ENCODE results near the gene FRAS1. TPM values are rescaled to one million over a fixed set of nuclear protein-coding genes. Genes with fewer than 3 reads are reported as not detected.

FRAS1 gene
- total and polyA plus RNA-seq, 12 donors: 0.20 to 2.3 (median 0.84) TPM

DNA sequence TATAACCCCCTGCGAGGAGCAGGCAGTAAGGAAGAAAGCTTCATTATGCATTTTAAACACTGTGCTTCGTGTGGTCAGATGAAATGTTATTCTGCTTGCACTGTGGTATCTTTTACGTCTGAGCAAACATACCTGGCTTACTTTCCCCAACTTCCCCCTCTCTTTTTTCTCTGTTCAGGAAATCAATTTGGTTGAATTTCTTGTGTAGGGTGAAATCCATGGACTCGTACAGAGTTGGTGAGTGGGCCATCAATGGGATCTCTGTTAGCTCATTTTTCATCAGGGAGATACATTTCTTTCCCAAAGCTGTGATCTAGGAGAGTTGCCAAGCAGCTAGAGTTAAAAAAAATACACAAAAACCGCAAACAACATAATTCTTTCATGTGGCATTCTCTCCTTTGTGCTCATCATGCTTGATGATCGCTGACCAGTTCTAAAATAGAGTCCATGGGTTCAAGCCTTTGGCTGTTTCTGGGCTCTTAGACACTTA, 98.5 kb downstream of the FRAS1 start:
- no peaks in the 10 kb centered on the region for H3K36me3 ChIP-seq (replicated peaks in 1 of 2)
- H3K9me3 ChIP-seq (replicated peaks in 1 of 3): no peaks in the 10 kb centered on the region
- no peak for TF ChIP-seq POLR2A (IDR thresholded peaks at IDR 0.05)
- TF ChIP-seq, protein P1, sequence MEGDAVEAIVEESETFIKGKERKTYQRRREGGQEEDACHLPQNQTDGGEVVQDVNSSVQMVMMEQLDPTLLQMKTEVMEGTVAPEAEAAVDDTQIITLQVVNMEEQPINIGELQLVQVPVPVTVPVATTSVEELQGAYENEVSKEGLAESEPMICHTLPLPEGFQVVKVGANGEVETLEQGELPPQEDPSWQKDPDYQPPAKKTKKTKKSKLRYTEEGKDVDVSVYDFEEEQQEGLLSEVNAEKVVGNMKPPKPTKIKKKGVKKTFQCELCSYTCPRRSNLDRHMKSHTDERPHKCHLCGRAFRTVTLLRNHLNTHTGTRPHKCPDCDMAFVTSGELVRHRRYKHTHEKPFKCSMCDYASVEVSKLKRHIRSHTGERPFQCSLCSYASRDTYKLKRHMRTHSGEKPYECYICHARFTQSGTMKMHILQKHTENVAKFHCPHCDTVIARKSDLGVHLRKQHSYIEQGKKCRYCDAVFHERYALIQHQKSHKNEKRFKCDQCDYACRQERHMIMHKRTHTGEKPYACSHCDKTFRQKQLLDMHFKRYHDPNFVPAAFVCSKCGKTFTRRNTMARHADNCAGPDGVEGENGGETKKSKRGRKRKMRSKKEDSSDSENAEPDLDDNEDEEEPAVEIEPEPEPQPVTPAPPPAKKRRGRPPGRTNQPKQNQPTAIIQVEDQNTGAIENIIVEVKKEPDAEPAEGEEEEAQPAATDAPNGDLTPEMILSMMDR (IDR thresholded peaks at IDR 0.05): no peak
- no peaks in the 10 kb centered on the region for H3K4me1 ChIP-seq (replicated peaks in 1 of 2)
- 44 to 57% (median 52%) methylated on average over 6 of the region's 6 CpGs for WGBS, 4 donors
- H3K27ac ChIP-seq: no peak overlapping the region
- DNase-seq: no peak
- no peaks in the 10 kb centered on the region for H3K27me3 ChIP-seq
- H3K4me3 ChIP-seq: no peak overlapping the region
- intact Hi-C loops (cut with DNase I): no loop called here

DNA sequence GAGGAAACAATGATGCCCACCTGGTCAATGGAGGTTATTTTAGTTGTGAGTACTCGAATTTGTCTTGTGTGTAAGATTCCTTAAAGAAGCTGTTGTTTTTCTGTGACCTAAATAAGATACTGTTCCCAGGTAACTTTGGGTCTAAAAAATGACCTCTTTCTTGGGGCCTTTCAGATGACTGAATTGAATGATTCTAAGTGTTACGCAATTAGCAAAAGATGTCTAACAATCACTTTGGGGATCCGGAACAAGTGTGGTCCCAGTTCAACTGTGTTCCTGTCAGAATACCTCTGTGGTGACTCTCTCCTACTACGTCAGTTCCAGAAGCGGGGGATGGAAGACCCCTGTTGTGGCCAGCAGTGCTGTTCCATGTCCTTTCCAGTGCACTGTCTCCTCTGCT, 99.4 kb downstream of the FRAS1 start:
- TF ChIP-seq, protein P1 (IDR thresholded peaks at IDR 0.05): no peak
- TF ChIP-seq POLR2A (IDR thresholded peaks at IDR 0.05): no peak
- intact Hi-C loops (cut with DNase I): no loop called here
- Histone ChIP-seq H3K27me3 (no peaks in the 10 kb centered on the region), H3K9me3 (replicated peaks in 1 of 3) (no peaks in the 10 kb centered on the region), H3K36me3 (replicated peaks in 1 of 2) (no peaks in the 10 kb centered on the region), H3K4me1 (replicated peaks in 1 of 2) (no peaks in the 10 kb centered on the region), H3K4me3 (no peak overlapping the region), H3K27ac (no peak overlapping the region)
- 78 to 93% (median 83%) methylated on average over 4 to 5 of the region's 5 CpGs for WGBS, 4 donors
- DNase-seq: no peak

DNA sequence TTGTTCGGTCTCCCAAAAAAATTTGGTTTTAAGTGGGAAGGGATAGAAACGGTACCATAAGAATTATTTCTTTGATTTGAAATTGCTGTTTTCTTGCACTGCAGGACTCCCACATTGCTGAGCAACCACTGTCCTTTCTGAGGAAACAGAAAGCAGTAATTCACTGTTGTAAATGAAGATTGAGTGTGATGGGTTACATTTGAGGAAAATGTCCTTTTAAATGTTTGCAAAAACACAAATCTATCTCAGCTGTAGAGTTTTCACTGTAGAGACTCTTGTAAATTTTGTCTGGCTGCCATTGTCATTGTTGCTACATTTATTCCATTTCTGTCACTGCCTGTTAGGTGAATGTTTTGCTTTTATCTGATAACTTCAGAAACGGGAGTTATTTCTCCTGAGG, 105.2 kb downstream of the FRAS1 start:
- no peak overlapping the region for H3K27ac ChIP-seq
- no peaks in the 10 kb centered on the region for H3K4me1 ChIP-seq (replicated peaks in 1 of 2)
- intact Hi-C loops (cut with DNase I): no loop called here
- no peaks in the 10 kb centered on the region for H3K36me3 ChIP-seq (replicated peaks in 1 of 2)
- no peak for DNase-seq
- no peak overlapping the region for H3K4me3 ChIP-seq
- H3K27me3 ChIP-seq: no peaks in the 10 kb centered on the region
- H3K9me3 ChIP-seq (replicated peaks in 1 of 3): no peaks in the 10 kb centered on the region
- TF ChIP-seq, protein P1 (IDR thresholded peaks at IDR 0.05): no peak
- no peak for TF ChIP-seq POLR2A (IDR thresholded peaks at IDR 0.05)
- WGBS, 4 donors: 50 to 61% (median 56%) methylated on average over 3 of the region's 3 CpGs

GRCh38 chr4:78162821-78163220, 105.7 kb downstream of the FRAS1 start:
- H3K36me3 ChIP-seq (replicated peaks in 1 of 2): no peaks in the 10 kb centered on the region
- intact Hi-C loops (cut with DNase I): no loop called here
- H3K4me3 ChIP-seq: no peak overlapping the region
- H3K4me1 ChIP-seq (replicated peaks in 1 of 2): no peaks in the 10 kb centered on the region
- no peak overlapping the region for H3K27ac ChIP-seq
- H3K9me3 ChIP-seq (replicated peaks in 1 of 3): no peaks in the 10 kb centered on the region
- no peaks in the 10 kb centered on the region for H3K27me3 ChIP-seq
- 55 to 81% (median 69%) methylated on average over 3 of the region's 3 CpGs for WGBS, 4 donors
- DNase-seq: no peak
- TF ChIP-seq POLR2A (IDR thresholded peaks at IDR 0.05): no peak
- TF ChIP-seq, protein P1 (IDR thresholded peaks at IDR 0.05): no peak
